SH-SY5Y (cell line): ENCODE results near the gene APOL2.

Experiments
- GATA2 ChIP-seq: IDR thresholded peaks from 2 replicates; pipeline ENCODE4 v1.6.1; 2011; ENCODE audit warnings: mild to moderate bottlenecking, low read depth, low read length
- GATA3 ChIP-seq: IDR thresholded peaks from 2 replicates; pipeline ENCODE4 v1.6.1; 2011; ENCODE audit warnings: low read depth, mild to moderate bottlenecking, low read length, moderate library complexity

Gene APOL2

DNA sequence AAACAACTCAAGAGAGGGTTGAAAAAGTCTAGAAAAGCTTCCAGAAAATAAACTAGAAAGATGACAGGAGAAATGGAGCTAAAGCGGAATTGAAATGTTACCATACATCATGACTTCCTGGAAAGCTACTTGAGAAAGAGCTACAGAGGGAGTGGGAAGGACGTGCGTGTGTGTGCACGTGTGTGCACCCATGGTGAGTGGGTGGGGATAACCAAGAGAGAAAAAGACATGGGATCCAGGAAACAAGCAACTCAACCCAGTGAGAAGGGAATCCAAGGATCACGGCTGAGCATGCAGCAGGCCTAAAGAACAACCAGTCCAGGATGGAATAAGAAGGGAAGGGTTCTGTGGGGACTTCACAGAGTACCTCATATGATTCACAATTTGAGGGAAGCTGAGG is 35.2 kb upstream of the APOL2 start:
- TF ChIP-seq GATA3 (no peak), GATA2 (no peak)

DNA sequence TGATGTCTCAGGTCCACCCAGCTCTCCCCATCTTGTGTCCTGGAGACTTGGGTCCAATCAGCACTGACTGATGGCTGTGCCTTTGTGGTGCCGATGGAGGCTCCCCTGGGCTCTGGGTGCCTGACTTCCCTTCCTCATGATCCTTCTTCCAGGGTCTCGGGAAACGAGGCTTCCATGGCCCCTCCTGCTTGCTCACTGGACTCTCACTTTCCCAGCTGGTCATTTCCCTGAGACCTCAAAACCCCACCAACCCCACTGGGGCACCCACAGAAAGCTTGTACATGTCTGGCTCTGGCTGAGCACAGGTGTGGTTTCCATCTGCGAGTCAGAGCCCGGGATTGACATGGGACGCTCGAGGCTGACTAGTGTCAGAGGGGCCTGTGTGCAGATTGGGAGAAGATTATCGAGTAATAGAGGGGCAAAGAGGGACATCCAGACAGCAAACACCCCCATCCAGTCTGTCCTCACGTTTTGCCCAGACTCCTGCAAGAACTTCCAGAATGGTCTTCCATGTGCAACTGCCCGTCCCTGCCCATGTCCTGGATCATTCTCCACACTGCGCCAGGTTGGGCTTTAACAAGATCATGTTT is 28.7 kb upstream of the APOL2 start:
- TF ChIP-seq GATA2 = no peak
- no peak for TF ChIP-seq GATA3

- TF ChIP-seq GATA2 (no peak), GATA3 (no peak)
Observed at GRCh38 chr22:36267058-36267457, 27.7 kb upstream of the APOL2 start.

DNA sequence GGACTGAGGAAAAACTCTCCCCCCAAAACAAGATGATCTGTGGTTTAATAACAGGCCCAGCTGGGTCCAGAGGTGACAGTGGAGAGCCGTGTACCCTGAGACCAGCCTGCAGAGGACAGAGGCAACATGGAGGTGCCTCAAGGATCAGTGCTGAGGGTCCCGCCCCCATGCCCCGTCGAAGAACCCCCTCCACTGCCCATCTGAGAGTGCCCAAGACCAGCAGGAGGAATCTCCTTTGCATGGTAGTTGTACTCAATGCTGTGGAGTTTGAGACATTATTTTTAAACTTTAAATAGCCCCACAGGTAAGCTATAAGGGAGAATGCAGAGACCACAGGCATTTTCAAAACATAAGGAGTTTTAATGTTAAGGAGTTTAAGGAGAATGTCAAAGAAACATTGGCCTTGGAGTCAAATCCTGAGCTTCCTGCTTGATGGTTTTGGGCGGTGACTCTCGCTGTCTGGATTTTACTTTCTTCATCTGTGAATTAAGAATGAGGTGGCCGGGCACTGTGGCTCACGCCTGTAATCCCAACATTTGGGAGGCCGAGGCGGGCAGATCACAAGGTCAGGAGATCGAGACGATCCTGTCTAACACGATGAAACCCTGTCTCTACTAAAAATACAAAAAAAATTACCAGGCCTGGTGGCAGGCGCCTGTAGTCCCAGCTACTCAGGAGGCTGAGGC is 20.4 kb upstream of the APOL2 start:
- TF ChIP-seq GATA2 (no peak), GATA3 (no peak)

GRCh38 chr22:36258701-36259614 is 19.6 kb upstream of the APOL2 start:
- no peak for TF ChIP-seq GATA2
- no peak for TF ChIP-seq GATA3

DNA sequence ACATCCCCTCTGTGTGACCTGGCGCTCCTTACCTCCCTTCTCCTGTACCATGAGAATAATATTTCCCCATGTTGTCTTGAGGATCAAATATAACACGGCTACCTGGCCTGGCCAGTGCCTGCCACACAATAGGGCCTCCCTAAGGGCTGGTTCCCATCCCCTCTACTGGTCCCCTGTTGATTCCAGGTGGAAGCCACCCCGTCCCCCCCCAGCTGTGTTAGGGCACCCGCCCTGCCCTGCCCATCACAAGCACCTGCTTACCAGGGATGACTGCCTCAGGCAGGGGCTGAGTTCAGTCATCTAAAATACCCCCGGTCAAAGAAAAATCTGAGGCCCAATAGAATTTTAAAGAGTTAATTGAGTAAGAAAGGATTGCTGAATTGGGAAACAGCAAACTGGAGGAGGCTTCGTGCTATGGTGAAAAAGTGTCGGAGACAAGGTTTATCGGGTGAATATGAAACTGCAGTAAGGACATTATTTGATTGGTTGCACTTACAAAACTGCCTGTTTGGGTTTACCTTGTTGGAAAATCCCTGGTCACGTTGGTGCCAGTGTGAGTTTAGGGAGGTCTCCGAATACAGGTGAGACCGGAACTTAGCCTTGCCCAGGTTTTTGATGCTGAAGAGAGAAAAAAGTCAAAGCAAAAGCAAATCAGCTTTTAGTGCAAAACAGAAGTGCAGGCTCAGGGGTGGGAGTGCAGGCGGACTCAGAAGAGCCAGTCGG is 18.8 kb upstream of the APOL2 start:
- no peak for TF ChIP-seq GATA3
- TF ChIP-seq GATA2 = no peak

- no peak for TF ChIP-seq GATA2
- no peak for TF ChIP-seq GATA3
Observed at GRCh38 chr22:36257308-36257707, 18.0 kb upstream of the APOL2 start.

- TF ChIP-seq GATA2 = no peak
- no peak for TF ChIP-seq GATA3
Observed at GRCh38 chr22:36256478-36256877, 17.2 kb upstream of the APOL2 start.

DNA sequence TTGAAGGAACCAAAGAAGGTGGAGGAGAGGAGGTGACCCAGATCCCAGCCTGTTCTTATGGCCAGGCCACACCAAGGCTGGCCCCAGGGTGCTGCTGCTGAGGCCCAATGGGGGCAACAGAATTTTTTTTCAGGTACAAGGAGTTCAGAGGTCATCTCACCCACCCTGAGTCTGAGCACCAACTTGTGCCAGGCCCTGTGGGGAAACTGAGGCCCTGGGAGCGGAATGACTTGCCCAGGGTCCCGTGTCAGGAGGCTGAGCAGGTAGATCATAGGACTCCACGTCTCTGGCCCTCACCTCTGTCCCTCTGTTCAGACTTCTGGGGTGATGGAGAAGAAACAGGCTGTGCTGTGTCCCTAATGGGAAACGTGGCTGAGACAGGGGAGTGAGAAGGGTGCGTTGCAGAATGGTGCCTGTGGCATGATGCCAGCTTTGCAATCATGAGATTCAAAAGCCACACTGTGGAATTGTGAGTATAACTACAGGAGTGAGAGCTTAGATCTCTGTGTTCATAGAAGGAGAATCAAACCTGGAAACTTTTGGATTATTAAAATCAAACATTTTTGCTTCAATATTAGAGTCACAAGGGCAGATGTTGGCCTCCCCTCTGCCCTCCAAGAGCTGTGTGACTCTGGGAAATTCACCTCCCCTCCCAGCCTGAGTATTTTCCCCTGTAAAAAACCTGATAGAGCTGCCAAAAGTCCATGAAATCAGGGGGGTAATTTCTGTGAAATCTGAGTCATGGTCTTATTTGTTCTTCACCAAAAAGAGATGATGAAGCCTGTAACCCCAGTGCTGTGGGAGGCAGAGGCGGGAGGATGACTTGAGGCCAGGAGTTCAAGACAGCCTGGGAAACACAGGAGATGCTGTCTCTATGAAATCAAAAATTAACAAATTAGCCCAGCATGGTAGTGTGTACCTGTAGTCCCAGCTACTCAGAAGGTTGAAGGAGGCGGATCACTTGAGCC is 14.5 kb upstream of the APOL2 start:
- TF ChIP-seq GATA2 (no peak), GATA3 (no peak)

- TF ChIP-seq GATA3 (no peak), GATA2 (no peak)
Observed at GRCh38 chr22:36252754-36253522, 13.6 kb upstream of the APOL2 start, which contains the start of gene APOL1. Gene APOL1 (plus strand): TSS chr22:36253133. CDS start chr22:36254956, 1,823 bp downstream.

DNA sequence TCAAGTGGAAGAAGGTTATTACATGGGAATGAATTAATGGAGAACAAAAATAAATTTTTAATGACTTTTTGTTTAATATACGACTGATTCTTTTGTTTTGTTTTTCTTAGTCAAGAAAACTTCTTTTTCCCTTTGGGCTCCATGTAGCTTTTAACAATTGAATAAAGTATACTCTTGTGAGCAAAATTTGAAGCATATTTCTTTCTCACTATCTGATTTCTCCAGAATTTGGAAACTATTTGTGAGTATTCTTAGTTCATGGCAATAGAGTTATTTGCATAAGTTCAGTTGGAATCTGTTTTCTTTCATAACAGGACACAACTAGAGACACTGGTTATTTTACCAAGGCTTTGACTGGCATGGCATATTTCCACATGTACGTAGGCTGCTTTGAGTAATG is 9.8 kb upstream of the APOL2 start:
- TF ChIP-seq GATA2 (no peak), GATA3 (no peak)

DNA sequence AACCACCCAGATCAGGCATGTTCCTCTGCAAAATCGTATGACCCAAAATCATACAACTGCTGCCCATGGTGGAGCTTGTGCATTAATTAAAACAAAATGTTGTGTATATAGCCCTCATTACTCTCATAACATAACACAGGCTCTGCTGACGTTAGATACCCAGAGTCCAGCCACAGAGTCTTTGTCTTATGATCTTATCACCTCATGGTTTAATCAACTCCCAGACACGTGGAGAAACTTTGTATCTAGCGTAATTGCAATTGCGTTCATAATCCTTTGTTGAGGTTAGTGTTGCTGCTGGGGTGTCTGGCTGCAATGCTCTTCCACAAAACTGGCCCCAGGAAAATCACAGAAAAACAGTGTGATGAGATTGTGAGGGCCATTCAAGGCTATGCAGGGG is 8.6 kb upstream of the APOL2 start:
- TF ChIP-seq GATA3 = no peak
- no peak for TF ChIP-seq GATA2
